LNCAP (cell line): Measurements from ENCODE around the gene SOX6.

Experiments used
- TF ChIP-seq, protein P1 (sequence below): fragments of 450-650 bp; IDR thresholded peaks from 2 replicates; pipeline ENCODE4 v1.5.1; 2017; ENCODE audit warnings: mild to moderate bottlenecking

SOX6 gene

GRCh38 chr11:15969701-15970329 is 386.5 kb downstream of the SOX6 start:
- TF ChIP-seq, protein P1, sequence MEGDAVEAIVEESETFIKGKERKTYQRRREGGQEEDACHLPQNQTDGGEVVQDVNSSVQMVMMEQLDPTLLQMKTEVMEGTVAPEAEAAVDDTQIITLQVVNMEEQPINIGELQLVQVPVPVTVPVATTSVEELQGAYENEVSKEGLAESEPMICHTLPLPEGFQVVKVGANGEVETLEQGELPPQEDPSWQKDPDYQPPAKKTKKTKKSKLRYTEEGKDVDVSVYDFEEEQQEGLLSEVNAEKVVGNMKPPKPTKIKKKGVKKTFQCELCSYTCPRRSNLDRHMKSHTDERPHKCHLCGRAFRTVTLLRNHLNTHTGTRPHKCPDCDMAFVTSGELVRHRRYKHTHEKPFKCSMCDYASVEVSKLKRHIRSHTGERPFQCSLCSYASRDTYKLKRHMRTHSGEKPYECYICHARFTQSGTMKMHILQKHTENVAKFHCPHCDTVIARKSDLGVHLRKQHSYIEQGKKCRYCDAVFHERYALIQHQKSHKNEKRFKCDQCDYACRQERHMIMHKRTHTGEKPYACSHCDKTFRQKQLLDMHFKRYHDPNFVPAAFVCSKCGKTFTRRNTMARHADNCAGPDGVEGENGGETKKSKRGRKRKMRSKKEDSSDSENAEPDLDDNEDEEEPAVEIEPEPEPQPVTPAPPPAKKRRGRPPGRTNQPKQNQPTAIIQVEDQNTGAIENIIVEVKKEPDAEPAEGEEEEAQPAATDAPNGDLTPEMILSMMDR: no peak

GRCh38 chr11:15969281-15969680 is 387.1 kb downstream of the SOX6 start:
- TF ChIP-seq, protein P1: no peak

DNA sequence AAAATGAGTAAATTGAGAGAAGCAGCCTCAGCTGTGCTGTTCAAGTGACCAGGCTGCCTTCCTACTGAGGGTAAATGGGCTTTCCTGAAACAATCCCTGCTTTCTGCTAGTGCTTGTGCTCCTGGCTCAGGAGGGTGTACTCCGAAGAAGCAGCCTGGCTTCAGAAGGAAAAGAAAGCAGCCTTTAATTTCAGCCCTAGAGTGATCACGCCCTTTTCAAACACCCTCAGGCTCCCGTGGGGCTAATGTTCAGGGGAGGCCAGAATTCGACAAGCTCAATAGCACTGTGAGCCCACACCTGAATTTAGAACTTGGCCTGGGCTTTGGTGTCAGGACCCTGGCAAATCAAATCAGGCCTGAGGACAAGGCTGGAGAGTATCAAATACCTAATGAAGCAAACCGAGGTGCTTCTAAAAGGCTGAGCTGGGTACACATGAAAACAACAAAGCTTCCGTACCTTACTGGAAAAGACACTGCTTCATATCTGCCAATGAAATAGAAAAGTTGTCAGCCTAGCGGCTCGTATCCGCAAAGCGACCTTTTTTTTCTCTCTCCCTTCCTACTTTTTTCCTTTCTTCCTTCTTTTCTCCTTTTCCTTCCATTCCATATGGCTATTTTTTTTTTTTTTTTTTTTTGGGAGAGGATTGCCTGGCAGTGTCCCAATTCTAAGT is 387.8 kb downstream of the SOX6 start:
- TF ChIP-seq, protein P1: no peak

- TF ChIP-seq, protein P1: no peak
These were observed 388.4 kb downstream of the SOX6 start for GRCh38 chr11:15967966-15968365.

- TF ChIP-seq, protein P1: no peak
These were observed 389.2 kb downstream of the SOX6 start for GRCh38 chr11:15967166-15967565.

DNA sequence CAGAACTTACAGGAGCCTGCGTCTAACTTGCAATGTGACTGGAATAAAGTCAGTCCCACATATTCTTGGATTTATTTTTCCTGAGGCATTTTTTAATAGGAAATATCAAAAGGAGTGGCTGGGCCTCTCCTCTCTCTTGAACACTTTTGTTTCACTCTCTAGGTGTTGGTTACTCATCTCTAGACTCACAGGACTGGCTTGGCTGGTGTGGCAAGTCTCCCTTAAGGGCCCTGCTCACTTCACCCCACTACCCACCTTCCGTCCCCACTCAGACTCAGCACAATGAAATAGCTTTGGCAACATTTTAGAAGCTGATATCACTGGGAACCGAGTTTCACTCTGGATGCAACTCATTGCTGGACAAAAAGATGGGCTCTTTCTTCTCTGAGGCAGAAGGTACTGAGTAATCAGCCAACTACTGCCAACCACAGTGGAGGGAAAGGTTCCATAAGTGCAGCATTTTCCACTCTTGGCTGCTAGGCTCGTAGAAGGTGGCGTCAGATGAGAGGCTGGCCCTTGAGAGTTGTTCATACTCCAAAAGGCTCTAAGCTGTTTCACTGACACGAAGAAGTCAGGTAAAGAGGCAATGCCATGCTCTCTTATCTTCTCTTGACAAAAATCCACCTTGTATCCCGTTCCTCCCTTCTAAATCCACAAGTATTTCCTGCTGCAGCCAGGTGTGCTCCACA is 390.6 kb downstream of the SOX6 start:
- TF ChIP-seq, protein P1: no peak

DNA sequence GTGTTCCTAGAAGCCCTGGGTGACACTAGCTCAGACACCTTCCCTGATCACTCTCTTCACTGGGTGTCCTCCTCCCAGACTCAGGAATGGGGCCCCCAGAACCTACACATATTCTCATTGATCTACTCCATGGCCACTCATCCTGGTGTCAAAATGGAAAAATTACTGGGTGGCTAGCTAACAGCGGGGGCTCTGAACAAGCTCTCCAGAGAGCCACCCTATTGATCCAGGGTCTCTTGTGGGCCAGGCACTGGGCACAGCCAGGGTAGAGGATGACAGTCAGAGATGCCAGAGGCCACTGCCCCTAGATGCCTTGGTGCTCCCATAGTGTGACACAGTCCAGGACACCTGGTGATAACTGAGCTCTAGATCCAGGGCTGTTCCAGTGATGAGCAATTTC is 393.1 kb downstream of the SOX6 start:
- TF ChIP-seq, protein P1: no peak
